NCI-H2107 (cell line): ENCODE measurements around the gene C2orf72.
"Not testable (repeated sequence)": the region's sequence is repeated elsewhere in the genome, so short reads cannot be mapped to it uniquely, and the experiment has no call there.

Experiments
- DNase-seq: peaks from one replicate; lab custom pipeline; 2025; lab: John Stamatoyannopoulos, UW

The C2orf72 gene

DNA sequence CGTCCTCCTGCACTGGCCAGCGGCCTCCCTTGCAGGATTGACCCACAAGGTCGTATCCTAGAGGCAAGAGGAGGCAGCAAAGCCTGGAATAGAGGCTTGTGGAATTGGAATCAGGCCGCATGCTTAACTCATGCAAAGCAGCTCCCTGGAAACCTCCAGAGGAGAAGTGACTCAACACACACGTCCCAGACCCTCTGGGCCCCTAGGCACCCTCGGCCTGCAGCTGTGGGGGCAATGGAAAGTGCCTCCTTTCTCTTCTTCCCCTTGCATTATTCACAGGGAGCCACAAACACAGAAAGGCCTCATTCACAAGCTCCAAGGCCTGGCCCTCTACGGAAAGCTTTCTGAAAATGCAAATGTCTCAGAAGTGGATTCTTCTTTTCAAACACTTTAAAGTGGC lies 21.8 kb upstream of the C2orf72 start:
- no peak for DNase-seq

DNA sequence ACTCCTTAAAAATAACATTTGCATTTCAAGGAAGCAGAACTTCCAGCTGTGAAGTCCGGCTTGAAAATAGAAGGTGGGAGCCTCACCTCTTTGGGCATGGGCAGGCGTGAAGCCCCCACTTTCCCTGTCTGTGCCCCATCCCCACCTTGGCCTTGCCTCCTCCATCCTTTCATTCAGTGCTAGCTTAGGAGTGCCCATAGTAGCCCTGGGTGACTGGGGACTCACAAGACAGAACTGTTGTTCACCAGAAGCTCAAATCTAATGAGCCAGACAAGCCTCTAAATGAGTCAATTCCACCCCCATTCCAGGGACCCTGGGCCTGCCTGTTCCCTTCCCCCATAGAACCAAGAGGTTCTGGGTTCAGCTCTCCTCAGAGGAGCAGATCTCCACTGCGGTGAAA lies 21.4 kb upstream of the C2orf72 start:
- DNase-seq = no peak

DNA sequence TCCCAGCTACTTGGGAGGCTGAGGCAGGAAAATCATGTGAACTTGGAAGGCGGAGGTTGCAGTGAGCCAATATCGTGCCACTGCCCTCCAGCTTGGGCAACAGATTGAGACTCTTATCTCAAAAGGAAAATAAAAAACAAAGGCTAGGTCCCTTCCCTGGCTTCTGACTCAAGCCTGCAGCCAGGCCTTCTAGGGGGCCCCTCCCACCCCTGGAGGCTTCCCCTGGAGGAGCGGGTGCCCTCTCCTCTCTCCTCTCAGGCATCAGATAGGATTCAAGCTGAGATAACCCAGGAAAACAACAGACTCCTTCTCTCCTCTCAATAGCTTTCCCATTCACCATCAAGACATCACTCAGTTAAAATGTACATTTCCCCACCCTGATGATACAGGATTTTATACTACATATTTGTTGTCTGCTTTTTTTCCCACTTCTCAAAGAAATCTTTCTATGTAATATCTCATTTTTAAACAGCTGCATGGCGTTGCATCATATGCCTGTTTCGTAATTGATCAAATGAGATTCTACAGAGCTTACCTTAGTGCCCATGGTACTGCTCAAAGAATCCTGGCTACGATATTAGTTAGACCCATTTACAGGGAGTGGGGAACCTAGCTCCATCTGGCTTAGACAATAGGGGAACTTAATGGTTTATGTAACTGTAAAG lies 20.6 kb upstream of the C2orf72 start:
- no peak for DNase-seq

DNA sequence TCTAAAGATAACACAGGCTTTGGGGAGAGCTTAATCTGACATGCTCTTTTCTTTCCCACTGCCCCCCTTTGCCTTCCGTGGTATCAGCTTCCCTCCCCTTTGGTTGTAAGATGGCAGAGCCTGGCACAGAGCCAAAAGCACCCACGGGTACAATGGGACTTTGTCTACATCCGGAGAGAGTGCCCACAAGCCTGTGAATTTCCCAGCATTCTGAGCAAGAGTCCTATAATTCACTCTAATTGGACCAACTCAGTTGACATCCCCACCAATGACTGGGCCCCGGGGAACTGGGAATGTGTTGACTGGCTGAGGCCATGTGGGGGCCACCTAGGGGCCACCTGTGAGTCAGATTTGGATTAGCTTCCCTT lies 20.1 kb upstream of the C2orf72 start:
- no peak for DNase-seq

DNA sequence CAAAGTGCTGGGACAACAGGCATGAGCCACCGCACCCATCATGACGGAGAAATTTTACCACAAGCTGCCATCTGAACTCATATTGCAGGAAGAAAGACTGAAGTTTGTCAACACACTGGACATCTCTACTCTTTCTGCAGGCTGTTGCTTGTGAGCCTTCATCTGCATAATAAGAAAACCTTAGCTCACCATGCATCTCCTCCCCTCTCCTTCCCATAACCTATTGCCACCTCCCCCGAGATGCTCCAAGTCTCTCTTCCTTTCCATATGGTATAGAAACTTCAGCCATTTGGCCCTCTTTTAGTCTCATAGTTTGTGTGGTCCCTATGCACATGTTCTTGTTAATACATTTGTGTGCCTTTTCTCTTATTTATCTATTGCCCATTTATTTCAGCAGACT lies 19.1 kb upstream of the C2orf72 start:
- no peak for DNase-seq

DNA sequence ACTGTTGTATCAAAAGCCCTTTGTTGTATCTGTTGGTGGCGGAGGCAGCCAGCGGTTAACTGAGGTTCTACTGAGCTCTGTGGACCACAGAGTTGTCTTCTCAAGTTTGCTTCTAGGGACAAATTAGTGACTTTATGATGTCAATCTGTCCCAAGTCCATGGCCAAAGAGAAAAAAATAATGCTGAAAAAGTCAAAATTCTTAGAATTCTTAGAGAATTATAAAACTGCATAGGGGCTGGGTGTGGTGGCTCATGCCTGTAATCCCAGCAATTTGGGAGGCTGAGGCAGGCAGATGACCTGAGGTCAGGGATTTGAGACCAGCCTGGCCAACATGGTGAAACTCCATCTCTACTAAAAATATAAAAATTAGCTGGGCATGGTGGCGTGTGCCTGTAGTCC lies 12.3 kb upstream of the C2orf72 start:
- DNase-seq = not testable (repeated sequence)

DNA sequence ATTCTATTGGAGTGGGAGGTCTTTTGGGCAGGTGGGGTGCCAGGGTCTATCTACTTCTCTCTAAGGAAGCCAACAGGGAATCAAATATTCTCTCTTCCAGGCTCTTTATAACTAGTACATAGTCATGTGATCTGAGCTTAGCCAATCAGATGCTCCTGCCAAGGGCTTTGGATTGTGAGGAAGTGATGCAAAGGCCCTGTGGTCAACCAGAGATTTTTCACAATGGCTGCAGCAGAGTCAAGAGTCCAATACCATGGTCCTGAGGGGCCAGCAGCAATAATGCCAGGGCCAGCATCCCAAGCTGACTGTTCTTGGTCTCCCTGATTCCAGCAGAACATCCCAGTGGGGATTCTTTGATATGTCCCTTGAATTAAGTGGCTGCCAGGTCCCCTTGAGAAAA lies 8.4 kb upstream of the C2orf72 start:
- DNase-seq = no peak

DNA sequence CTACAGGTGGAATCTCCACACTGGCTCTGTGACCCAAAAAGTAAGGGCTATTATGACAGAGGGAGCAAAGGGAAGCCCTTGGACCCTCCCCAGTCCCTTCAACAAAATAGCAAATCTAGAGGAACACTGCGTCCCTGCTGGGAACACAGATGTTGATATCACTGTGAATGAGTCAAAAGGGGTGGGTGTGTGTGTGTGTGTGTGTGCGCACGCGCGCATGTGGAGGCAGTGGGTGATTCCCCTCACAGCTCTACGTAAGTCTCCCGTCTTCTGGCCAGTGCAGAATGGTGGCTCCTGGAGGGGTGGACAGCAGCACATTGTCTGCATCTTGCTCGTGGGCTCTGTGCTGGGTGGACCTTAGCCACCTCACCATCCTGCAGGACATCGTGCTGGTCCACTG lies 7.8 kb upstream of the C2orf72 start:
- DNase-seq = no peak

DNA sequence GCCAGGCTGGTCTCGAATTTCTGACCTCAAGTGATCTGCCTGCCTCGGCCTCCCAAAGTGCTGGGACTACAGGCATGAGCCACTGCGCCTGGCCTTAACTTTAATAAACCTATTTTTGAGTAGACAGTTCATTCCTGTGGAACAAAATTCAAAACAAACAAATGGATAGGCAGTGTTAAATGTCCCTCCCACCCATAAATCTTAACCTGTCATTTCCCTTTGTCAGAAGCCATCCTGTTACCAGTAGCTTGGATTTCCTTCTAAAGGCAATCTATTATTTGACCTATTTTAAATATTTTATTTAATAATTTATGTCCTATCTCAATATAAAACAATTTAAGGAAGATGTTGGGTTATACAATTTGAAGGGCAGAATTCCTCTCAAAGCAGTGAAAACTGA lies 6.6 kb upstream of the C2orf72 start:
- DNase-seq = no peak

DNA sequence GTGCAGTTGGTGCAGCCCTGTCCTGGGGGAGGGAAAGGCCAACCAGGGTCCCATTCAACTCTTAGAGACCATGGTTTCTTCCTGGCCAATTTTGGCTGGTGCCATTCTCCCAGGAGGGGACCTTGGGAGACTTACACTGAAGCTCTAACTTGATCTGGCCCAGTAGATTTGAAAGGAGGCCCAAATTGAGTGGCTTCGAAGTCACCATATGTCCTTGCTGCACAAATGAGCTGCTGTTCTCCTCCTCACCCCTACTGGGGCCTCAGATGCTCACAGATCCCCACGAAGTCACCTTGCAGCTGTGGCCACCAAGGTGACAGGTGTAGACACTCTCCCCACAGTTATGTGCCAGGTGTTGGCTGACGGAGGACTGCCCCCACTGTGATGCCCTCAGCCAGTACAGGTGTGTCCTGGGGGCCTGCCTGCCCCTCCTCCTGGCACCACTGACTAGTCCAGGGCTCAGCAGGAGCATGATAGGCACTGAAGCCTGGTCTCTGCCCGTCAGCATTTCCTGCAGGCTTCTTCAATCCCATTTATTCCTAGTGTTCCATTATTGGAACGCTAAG lies 4.7 kb upstream of the C2orf72 start:
- DNase-seq = no peak

DNA sequence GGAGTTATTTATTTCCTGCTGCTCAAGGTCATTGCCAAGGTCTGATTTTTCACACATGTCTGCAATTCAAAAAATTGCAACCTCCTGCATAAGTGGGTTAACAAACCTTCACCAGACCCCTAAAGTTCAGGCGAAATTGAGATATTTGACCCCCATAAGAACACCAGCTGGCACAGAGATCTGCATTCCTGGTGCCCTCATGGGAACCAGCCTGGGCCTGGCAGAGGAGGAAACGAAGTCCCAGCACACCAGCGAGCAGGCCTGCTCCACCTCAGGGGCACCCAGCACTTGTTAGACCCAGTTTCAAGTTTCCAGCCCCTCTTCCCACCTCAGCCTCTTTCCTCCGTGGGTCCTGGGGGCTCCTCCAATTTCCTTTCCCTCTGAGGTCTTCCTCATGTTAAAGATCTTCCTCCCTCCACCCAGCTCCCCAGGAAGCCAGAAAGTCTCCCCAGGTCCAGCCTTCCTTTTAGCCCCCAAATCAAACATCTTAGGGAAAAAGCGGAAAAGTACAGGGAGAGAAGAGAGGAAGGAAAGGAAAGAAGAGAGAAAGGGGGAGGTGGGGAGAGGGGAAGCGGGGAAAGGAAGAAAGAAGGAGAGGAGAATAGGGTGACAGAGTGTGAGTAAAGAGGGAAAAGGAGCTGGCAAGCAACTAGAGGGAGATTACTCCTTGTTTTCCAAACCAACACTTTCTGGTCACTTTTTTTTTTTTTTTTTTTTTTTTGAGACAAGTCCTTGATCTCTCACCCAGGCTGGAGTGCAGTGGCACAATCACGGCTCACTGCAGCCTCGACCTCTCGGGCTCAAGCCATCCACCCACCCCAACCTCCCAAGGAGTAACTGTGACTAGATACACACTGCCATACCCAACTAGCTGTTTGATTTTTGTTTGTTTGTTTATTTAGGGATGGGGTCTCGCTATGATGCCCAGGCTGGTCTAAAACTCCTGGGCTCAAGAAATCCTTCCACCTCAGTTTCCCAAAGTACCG lies 3.9 kb upstream of the C2orf72 start:
- no peak for DNase-seq

DNA sequence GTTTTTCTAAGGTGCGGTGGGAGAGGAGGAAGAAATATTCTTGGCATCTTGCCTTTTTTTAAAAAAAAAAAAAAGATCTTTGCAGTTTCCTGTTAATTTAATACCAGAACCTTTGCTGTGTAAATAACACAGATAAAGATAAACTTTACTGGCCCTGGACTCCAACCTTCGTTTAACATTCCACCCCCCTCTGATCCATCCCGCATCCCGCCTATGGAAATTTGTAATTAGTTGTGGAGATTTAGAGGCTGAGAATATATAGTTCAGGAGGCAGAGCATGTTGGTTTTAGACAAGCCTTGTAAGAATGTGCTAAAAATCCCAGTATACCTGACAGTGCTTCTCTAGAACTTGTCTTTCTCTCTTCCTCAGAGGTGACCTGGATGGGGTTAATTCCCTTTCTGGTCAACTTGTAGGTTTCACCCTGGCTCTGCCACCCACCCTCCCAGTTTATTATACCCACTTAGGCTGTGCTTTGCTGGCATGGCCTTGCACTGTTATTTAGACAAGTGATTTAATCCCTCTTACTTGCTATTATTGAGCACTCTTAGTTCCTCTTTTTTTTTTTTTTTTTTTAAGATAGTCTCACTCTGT lies 2.9 kb upstream of the C2orf72 start:
- no peak for DNase-seq

DNA sequence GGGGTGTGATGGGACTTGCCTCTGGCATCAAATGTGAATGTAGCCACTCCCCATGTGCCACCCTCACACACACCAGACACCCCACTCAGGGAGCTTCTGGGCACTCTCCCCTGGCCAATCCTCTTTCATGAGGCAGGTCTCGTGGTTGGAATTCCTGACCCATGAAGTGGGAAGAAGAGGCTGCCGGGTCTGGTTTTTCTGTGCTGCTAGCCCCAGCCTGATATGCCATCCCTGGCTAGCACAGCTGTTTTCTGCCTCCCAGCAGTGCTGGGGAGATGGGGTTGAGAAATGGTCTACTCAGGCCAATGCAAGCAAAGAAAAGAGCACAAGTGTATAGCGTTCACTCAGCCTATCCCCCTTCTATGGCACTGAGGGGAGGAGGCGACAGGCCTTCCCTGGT lies 1.2 kb upstream of the C2orf72 start:
- no peak for DNase-seq

DNA sequence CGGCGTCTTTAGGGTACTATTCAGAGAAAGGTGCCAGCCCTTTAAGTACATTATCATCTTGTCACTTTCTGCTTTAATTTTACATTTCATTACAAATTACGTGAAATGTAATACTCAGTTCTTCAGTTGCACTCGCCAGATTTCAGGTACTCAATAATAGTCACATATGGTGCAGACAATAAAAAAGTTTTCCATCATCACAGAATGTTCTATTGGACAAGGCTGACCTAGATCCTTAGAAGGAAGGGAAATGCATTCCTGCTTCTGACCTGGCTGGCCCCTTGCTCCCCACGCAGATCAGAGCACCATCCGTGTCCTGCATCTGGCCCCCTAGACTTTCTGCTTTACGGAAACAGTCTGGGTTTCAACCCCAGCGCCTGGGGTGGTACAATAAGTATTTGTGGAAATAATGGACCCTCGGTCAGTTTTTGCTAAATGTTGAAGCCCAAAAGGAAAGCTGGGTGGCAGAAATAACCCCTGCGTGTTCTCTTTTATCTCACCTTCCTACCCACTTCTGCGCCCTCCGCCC lies 681 bp upstream of the C2orf72 start:
- no peak for DNase-seq

DNA sequence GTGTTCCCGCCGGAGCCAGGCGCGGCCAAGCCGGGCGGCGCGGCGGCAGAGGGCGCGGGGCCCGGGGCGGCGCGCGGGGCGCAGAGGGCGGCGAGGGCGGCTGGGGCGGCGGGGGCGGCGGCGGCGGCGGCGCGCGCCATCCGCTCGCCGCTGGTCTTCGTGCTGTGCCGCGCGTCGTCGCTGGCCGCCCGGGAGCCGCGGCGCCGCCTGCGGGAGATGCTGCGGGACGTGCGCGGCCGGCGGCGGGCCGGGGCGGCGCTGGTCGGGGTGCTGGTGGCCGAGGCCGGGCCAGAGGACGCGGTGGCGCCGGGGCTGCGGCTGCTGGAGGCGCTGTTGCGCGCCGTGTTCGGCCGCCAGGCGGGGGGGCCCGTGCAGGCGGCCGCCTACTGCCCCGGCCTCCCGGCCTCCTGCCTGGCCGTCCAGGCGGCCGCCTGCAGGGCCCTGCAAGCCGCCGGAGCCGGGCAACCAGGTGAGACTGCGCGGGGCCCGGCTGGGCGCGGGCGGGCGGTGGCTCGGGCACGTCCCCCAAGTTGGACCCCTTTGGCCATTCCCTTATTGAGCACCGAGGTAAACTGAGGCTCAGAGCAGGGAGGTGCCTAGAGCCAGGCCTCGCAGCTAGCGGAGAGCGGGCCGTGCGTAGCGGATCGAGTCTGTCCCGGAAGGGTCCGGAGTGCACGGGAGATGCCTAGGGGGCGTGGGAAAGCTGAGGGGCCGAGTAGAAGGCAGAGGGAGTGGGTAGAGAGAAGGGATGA lies 584 bp downstream of the C2orf72 start:
- no peak for DNase-seq

DNA sequence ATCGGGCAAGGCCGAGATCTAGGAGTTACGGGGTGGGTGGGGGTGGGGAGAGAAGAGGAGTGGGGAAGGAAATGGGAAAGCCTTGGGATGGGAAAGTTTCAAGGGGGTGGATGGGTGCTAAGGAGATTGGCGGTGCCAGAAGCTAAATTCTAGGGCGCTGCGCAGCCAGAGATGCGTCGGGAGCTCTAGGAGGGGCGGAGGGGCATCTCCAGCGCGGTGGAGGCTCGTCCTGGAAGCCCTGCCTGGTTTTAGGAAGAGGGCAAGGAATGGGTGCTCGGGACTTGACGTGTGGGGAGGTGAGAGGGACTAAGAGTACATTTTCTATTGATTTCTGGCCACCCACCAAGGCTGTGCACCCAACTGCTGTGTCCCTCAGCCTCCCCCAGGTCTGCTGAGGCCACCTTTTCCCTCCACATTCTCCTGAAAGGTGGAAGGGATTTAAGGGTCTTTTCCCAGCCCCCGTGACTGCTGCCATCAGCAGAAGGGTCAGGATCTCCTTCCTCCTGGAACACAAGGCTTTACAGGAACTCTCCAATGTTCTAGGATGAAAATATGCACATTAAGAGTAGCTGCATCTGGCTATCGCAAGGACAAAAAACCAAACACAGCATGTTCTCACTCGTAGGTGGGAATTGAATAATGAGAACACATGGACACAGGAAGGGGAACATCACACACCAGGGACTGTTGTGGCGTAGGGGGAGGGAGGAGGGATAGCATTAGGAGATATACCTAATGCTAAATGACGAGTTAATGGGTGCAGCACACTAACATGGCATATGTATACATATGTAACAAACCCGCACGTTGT lies 1.4 kb downstream of the C2orf72 start:
- no peak for DNase-seq

DNA sequence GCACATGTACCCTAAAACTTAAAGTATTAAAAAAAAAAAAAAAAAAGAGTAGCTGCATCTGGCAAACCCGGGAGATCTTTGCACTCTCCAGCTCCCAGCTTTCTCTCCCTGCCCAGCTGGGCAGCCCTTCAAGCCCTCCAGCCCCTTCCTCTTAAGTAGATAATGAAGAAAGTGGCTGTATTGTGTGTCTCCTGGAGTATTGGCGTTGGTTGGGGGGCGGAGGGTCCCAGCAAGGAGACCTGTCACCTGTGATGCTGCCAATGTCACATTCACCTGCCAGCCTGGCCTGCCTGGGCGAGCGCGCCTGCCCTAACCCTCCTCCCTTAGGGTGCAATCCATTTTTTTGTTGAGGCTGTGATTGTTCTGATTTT lies 2.0 kb downstream of the C2orf72 start:
- DNase-seq = no peak

DNA sequence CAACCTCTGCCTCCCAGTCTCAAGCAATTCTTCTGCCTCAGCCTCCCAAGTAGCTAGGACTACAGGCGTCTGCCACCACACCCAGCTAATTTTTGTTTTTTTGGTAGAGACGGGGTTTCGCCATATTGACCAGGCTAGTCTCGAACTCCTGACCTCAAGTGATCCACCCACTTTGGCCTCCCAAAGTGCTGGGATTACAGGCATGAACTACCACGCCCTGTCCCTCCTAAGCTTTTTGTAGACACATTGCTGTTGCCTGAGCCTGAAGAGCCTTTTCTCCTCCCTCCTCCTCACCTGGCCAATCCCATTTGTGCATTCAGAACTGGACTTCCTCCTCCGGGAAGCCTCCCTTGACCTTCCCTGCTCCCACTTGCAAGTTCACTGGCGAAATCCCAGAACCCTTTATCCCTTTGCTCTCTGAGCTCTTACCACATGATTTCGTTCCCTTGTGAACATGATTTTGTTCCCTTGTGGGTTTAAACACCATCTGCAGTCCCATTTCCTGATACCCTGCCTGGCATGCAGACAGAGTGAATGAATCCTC lies 2.6 kb downstream of the C2orf72 start:
- no peak for DNase-seq

DNA sequence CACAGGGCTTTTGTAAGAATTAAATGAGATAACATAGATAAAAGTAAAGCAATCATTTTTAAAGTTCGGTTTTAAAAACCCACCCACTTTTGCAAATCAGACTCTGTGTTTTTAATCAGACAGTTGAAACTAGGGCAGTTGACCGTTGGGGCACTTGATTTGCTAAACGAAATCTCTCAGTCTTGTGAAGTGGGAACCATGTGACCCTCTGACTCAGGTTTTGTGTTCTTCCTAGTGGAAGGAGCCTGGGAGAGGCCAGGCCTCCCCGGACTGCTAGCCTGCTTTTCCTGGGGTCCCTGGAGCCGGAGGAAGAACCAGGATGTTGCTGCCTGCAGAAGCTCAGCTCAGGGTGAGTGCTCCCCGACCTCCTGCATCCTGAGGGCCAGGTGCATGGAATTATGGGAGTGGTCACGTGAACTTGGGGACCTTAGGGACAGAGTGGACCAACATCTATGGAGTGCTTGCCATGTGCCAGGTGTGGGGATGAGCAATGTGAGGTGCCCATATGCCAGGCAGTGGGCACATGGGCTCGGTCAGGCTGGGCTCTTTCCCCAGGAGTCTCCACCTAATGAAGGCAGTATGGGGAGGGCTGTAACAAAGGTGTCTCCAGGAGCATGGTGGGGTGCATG lies 3.9 kb downstream of the C2orf72 start:
- no peak for DNase-seq

DNA sequence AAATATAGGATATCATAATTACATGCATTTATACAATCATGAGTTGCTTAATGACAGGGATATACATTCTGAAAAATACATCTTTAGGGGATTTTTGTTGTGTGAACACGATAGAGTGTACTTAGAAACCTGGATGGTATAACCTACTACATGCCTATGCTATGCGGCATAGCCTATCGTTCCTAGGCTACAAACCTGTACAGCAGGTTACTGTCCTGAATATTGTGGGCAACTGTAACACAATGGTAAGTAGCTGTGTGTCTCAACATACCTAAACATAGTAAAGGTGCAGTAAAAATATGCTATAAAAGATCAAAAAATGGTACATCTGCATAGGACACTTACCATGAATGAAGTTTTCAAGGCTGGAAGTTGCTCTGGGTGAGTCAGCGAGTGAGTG lies 6.5 kb downstream of the C2orf72 start:
- DNase-seq = no peak
